ENCODE data around the gene SYNPR.

DNA sequence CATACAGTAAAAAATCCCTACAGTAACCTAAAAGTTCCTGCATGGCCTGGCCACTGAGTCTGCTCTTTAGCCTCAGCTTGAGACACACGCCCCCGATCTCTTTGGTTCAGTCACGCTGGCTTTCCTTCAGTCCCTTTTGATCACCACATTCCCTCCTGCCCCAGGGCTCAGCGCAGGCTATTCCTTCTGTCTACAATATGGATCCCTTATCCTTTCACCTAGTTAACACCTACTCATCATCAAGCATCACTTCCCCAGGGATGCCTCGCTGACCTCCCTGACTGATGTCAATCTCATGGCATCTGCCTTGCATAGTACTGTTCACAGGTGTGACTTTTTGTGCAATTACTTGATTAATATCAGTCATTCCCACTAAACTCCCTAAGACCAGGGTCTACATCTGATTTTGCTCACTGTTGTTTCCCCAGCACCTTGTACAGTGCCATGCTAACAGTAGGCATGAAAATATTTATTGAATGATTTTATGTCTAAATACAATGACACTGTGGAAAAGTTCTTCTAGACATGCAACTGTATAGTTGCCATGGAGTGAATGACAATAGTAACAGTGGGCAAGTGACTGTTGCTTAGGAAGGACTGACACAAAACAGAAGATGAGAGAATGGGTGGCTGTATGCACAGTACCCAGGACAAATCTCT, 374.1 kb downstream of the SYNPR start, which contains the start of gene SNTN:
- TF ChIP-seq POLR2A (IDR thresholded peaks at IDR 0.05; ENCODE audit: low read length) (no peak), GATA1 (IDR thresholded peaks at IDR 0.05; ENCODE audit: low read depth, low read length) (no peak)

Data from erythroblast (primary cell).